Jurkat, Clone E6-1 (cell line): ENCODE results near the gene UQCRQ.
A peak's percentile ranks its signal among the peaks of the same experiment; 100 is the strongest.

ENCODE experiments used
- DNase-seq: peaks from one replicate; pipeline ENCODE4 v3.0.0-alpha.2; 2011; ENCODE audit warnings: low read depth, low spot score
- H3K4me3 ChIP-seq: 2 replicates; pipeline ENCODE4 v1.5.1; 2011; ENCODE audit warnings: mild to moderate bottlenecking, low read length, control low read depth, moderate library complexity

The UQCRQ gene

DNA sequence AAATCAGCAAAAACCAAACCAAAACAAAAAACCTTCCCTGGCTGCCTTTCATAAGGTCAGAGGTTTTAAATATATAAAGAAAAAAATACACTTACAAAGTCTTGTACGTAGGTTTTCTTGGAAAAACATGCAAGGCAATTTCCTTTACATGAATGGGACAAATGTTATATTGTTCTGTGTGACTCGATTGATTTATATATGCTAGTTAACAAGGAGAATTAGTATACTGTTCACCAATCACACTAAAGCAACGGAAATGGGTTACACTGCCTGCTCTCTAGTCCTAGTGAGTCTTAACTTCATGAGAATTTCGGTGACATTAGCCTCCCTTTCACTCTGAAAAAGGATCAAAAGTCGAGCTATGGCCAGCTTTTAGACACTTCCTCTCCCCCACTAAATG is 5.7 kb upstream of the UQCRQ start:
- no peak overlapping the region for H3K4me3 ChIP-seq
- DNase-seq = no peak

DNA sequence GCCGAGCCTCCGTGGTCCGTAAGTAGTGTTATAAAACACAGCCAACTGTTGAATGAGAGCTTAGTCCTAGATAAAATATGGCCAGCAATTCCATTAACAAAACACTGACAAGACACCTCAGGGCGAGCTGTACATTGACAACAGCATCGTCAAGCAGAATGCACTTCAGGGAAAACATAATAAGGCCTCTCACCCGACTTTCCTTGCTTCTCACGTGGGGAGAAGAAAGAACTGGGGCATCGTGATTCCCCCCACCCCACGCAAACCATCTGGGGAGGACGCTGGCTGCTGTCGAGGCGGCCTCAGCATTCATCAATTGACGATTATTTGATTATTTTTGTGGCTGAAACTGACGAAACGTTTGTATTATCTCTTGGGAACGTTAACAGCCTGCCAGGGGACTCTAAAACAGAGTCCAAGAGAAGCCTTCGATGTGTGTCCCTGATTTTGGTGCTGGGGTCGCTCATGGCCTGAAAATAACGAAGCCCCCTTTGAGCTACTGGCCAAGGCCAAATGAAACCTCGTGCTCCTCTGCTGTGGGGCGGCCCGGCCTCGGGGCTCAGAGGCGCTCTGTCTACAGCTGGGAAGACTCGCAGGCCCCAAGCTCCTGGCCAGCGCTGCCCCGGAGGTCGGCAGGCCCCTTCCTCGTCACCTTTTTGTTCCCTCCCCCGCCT is 637 bp upstream of the UQCRQ start:
- no peak for DNase-seq
- peak overlapping the region; percentile 95 for H3K4me3 ChIP-seq

DNA sequence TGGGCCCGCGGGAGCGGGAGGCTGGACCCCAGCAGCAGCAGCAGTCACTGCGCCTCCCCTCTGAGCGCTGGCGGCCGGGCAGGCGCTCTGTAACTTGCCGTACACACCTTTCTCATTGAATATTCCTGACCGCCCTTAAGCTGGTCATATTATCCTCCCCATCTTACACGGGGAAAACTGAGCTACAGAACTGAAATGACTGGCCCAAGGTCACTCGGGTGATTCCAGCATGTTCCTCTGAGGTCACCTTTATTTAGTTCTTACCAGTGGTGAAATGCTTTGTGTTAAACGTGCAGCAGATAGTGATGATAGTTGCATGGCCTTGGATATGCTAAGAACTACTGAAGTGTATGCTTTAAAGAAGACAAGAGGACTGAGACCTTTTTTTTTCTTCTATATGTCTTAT is 607 bp downstream of the UQCRQ start:
- H3K4me3 ChIP-seq = peak overlapping the region; percentile 95
- DNase-seq = no peak

DNA sequence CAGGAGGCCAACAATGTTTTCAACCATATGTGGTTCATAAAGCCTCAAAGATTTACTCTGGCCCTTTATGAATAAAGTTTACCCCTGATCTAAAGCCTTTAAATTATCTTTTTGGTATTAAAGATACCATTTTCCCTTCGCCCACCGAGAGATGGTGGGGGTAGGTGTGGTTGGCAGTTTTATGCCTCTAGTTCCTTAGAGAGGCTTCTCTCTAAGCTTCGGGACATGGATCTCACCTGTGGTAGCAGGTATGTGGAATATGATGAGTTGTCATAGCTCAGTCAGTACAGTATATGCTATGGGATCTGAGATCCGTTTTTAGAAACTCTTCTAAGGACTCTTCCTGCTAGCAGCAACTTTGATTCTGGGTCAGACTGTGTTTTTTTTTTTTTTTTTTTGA is 2.3 kb downstream of the UQCRQ start:
- no peak for DNase-seq
- no peak overlapping the region for H3K4me3 ChIP-seq

DNA sequence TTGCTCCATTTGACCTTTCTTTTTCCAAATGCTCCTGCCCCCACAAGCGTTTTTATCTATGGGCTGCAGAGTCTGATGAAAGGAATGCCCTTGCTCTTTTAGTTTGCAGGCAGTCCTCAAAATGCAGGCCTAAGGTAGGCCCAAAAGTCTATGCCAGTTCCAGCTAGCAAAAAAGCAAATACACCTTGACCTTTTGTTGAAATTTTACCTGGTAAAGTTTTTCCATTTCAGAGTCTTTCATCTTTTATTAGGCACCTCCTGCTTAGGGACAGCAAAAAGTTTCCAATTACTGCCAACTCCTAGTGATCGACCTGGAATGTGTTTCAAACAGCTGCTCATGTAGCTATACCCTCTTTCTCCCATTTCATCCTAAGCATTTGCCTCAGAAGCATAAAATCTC is 4.4 kb downstream of the UQCRQ start:
- no peak for DNase-seq
- no peak overlapping the region for H3K4me3 ChIP-seq

DNA sequence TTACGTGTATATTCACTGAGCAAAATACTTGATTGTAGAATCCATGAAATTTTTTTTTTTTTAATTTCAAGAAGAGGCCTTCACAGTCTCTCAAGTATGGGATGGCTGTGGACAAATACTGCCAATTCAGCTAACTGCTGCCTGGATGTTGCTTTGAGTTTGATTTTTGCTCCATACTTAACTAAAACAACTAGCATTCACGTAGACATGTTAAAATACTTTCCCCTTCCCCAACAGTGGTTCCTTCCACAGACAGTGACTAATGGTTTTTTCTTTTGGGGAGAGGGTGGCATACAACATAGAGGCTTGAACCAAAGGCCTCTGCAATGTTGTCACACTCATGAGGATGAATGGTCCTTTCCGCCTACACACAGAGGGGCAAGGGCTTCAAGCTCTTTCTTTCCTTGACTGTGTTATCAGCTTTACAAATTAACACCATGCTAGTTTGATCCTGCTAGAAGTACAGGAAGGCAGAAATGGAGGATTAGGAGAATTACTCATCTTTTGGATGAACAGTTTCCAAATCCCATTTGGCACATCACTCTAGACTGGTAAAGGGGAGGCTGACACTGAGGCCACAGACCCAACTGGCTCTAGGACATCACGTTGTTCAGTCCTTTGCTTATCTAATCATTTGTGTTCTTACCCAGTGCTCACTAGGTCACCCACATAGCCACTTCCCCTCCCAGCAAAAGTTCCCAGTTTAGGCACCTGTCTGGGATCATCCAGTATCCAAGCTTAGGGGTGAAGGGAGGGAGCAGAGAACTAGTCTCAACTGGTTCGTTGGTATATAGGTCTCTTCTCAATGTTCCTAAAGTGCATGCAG is 5.2 kb downstream of the UQCRQ start:
- H3K4me3 ChIP-seq = no peak overlapping the region
- no peak for DNase-seq

DNA sequence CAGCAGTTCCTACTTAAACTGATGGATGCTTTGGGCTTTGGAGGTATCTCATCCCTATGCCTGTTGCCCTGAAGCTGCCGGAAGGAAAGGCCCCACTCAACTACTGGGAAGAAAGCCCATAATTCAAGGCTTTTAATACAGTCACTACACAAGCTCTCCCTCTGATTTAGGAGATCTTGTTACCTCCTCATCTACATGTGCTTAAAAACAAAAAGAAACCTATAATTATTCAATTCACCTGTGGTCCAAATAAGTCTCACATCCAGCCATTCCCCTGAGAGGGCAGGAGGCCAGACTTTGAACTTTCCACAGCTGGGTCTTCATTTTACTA is 6.3 kb downstream of the UQCRQ start:
- DNase-seq = no peak

DNA sequence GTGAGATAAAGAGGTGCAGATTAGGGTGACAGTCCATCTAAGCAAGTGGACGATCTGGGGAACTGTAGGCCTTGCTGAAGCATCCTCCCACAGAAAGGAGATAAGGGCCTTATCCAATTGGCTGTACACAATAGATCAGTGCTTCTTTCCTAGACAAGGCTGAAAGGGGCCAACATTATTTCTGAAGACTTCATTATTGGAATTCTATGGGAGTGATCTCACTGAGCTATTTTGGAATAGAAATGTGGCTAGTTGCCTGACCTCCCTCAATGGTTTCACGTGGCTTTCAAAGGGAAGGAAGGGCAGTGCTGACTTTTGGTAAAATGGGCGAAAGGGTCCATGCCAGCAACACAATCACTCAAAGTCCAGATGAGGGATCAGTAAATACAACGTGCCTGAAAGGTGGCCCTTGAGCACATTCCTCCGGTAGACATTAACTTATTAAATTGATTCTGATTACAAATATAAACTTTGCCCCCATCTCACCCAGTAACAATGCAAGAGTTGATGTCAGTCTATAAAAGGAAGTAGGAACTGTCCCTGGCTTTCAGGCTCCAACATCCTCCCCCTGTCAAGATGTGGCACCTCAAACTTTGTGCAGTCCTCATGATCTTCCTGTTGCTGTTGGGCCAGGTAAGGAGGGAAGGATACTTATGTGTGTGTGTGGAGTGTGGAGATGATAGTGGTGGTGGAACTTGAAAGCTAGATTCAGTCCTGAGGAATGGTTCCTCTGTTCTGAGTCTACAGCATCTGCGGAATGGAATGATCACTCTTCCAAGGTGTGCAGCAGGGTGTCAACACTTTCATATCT is 6.9 kb downstream of the UQCRQ start, which contains the start of gene LEAP2:
Gene LEAP2, plus strand, starts transcription at position 550 of the 811 bp plus-strand sequence. Its CDS starts 27 bp downstream, at position 577.
- no peak within 1 kb of the TSS for H3K4me3 ChIP-seq
- DNase-seq = no peak

More for the DNA sequence above, 6.3 kb downstream of the UQCRQ start:
- H3K4me3 ChIP-seq = no peak overlapping the region

DNA sequence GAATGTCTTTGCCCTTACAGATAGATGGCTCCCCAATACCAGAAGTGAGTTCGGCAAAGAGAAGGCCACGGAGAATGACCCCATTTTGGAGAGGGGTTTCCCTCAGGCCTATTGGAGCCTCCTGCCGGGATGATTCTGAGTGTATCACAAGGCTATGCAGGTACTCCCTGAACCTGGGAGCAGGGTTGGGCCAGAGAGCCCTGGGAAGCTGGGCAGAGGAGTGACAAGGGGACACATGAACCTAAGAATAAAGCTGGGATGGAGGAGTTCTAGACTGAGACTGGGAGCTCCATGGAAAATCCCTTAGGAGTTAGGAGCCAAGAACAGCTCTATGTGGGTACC is 7.5 kb downstream of the UQCRQ start:
- no peak for DNase-seq
- H3K4me3 ChIP-seq = no peak overlapping the region

DNA sequence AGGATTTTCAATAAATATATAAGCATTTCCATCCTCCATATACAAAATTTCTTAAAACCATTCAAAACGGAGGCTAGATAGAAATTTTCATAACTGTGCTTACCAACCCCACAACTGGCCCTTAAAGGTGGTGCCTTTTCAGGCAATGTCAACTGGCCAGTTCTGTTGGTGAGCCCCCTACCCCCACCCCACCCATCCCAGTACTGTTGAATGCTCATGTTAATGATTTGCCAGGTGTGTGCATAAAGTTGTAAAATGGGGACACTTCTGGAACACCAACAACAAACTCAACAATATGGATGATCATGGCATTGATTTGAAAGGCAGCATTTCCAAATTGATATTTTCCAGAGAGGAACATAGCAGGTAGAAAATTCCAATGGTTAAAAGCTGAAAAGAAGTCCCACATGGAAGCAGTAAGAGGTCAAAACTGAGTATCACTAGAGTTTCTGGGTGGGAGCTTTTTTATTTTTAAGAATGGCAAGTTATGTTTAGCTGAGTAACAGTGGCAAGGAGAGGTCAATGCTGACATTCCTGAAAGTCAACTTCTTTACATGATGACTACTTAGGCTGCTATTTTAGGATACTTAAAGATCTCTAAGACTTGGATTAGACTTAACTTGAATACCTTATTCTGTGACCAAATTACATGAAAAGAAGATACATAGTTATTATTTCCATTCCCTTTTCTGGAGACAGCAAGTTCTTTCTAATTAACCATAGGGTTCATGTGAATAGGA is 9.7 kb downstream of the UQCRQ start:
- H3K4me3 ChIP-seq = no peak overlapping the region
- DNase-seq = no peak

DNA sequence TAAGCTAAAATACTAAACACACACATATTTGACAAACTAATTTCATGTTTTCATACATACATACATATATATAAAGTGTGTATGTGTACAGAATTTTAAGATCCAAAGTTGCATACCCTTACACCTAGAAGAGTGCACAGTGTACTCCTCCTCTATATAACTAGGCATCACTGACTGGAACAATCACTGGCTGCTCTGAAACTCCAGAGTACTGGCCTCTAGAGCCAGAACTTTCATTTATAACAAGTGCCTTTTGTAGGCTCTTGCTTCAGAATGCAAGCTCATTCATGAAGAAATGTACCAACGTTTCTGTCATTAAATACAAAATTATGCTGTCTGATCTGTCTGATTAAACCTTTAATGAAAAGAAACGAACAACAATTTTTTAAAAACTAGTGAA is 11.0 kb downstream of the UQCRQ start:
- H3K4me3 ChIP-seq = no peak overlapping the region
- DNase-seq = no peak

DNA sequence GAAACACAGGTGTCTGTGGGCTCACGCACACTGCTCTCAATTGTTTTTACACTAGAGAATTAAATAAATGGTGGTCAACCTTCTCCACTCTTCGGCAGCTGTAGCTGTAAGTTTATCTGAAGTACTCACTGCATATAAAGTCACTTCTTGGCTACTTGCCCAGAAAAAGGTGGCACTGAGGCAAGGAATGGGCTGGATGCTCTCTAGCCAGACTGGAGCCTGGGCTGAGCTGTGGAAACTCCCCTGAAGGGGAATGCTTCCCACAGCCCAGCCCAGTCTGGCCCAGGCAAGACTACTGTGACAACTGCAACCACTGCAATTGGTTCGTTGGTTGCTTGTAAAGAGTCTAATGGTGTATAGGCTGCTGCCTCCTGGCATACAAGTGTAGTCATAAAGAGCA is 11.5 kb downstream of the UQCRQ start:
- no peak overlapping the region for H3K4me3 ChIP-seq
- no peak for DNase-seq

DNA sequence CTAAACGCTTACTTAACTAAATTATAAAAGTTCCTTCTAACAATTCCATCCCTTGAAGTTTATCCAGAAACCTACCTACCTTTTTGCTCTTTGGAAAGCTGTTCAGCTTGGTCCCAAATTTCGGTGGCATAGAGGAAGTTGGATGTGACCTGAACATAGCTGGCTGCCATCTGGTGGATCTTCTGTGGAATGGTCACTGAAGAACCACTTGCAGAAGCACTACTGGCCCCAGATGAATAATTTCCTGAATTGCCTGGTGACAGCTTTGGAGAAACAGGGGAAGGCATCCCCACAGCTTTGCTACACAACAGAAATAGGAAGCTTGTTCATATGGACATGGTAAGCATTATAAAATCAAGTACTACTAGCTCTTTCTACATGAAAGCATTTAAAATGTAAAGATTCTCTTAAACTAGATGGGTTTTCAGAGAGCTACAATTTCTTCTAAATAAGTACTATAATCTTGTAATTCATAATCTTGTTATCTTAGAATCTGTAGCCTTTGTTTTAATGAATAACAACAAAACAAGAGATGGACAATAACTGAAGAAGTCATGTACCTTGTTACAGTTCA is 16.9 kb downstream of the UQCRQ start:
- no peak overlapping the region for H3K4me3 ChIP-seq
- DNase-seq = peak; percentile 29

DNA sequence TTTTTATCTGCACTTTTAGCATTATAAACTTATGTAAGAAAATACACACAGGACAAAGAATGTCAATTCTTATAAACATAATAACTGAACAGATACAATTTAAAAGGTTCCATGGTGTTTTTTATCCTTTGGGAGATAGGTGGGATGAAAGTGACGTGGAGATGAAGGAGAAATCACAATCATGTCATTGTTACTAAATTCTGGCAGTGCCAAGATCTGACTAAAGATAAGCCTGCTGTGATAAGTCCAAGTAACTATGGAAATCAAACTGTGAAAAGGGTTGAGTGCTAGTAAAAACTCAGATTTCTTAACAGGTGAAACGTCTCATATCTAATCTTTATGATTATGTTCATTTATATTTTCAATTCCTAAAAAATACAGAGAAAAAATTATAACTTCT is 18.1 kb downstream of the UQCRQ start:
- no peak for DNase-seq

DNA sequence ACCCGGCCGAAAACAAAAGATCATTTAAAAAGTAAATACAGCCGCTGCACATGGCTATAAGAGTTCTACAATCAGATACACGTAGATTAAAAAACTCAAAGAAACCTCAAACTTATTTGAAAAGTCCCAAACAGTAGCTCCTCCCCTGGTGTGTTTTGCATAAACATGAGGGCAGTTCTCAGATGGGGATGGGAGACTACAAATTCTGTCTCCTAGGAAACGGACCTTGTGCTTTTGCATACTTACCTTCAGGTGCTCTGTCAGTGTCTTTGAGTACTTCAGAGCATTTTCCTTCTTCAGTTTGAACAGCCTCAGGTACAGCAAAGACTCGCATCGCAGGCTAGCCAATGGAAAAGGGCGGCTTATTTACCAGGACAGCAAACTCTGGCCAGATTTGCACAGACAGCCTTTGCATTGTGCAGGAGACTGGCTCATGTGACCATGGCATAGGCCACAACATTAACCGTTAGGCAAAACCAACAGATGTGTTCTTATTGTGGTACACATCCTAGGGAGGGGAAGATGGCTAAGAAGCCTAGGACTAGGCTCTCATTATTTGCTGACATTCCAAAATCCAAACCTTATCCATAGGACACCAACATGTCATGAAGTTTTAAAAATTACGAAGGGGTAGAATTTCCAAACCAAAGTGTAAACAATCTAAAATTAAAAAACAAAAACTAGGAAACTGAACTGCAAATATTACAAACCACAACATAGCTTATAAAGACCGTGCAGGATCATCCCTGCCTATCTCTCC is 19.8 kb downstream of the UQCRQ start:
- H3K4me3 ChIP-seq = no peak overlapping the region
- DNase-seq = no peak

More for the DNA sequence above, 18.1 kb downstream of the UQCRQ start:
- no peak overlapping the region for H3K4me3 ChIP-seq

DNA sequence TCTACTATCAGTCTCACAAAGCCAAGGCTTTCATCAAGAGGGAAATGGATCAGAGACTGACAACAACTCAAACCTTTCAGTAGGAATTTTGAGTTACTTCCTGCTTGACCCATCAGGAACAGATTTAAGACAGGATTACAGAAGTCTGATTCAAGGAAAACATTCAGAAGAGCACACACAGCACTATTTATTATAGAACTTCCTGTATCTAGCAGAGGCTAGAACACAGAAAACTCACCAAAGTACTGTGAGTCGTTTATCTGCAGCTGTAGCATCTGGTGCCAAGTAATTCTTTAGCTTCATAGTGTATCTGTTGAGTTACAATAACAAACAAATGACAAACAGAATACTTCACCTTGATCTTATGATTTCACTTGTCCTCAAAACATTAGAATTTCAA is 20.8 kb downstream of the UQCRQ start:
- no peak for DNase-seq

DNA sequence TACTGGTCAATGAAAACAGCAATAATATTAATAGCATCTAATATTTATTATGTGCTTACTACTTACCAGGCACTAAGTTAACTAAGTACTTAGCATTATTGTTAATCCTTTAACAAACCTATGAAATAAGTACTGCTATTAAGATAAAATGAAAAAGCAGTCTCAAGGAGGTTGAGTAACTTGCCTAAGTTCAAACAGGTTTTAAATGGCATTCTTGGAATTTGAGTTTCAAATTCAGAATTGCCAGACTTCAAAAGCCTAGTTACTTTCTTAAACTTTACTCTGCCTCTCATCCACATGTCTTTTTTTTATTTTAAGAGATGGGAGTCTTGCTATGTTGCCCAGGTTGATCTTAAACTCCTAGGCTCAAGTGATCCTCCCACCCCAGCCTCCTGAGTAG is 23.1 kb downstream of the UQCRQ start:
- H3K4me3 ChIP-seq = no peak overlapping the region
- no peak for DNase-seq

More for the DNA sequence above, 20.8 kb downstream of the UQCRQ start:
- no peak overlapping the region for H3K4me3 ChIP-seq

DNA sequence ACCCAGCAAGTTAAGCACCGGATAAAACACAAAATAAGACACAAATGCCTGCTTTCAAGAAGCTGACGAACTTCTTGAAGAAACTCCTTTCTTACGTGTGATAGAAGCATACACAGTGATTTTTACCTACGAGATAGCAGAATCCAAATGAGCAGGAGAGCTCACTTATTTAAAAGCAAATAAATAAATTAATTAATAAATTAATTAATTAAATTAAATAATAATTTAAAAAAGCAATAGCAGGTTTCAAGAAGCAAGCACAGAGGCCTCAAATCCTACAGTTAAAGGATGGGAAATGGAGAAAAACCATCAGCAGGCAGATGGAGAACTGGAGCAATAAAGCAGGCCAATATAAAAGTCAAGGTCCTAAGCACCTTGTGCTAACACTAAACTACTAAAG is 24.4 kb downstream of the UQCRQ start:
- H3K4me3 ChIP-seq = no peak overlapping the region
- no peak for DNase-seq
